Adipose tissue (tissue), 3 donors: ENCODE data around the gene MYBPC3. TPM values are rescaled to one million over a fixed set of nuclear protein-coding genes. Genes with fewer than 3 reads are reported as not detected.

ENCODE experiments used
- H3K27ac ChIP-seq: one replicate; pipeline ENCODE4 v1.5.1; 2013; ENCODE audit warnings: low read depth, low read length
- WGBS, 3 donors: extraction: QIAGEN DNeasy Blood & Tissue Kit; methylation state at CpG; one replicate each; pipeline ENCODE4 v1.1.7; 2013; 5-methylcytosine and 5-hydroxymethylcytosine counted together
- polyA plus RNA-seq, 3 donors: library from polyadenylated mRNA; stranded (reverse); fragments of 200-250 nt; gene quantifications; one replicate each; pipeline ENCODE4 v1.2.3, GENCODE V29; 2013
- donor health status: healthy with polysubstance abuse.
- donor health status: Bipolar disorder and iron deficiency.
- donor health status: healthy.

The MYBPC3 gene
- polyA plus RNA-seq, 3 donors = 0.07 to 3.1 (median 0.68) TPM

- WGBS, 3 donors = 64 to 83% (median 74%) methylated on average over 28 of the region's 28 CpGs
- H3K27ac ChIP-seq = peak overlapping the region; percentile 76
These were observed 36.4 kb upstream of the MYBPC3 start for GRCh38 chr11:47388697-47389576.

DNA sequence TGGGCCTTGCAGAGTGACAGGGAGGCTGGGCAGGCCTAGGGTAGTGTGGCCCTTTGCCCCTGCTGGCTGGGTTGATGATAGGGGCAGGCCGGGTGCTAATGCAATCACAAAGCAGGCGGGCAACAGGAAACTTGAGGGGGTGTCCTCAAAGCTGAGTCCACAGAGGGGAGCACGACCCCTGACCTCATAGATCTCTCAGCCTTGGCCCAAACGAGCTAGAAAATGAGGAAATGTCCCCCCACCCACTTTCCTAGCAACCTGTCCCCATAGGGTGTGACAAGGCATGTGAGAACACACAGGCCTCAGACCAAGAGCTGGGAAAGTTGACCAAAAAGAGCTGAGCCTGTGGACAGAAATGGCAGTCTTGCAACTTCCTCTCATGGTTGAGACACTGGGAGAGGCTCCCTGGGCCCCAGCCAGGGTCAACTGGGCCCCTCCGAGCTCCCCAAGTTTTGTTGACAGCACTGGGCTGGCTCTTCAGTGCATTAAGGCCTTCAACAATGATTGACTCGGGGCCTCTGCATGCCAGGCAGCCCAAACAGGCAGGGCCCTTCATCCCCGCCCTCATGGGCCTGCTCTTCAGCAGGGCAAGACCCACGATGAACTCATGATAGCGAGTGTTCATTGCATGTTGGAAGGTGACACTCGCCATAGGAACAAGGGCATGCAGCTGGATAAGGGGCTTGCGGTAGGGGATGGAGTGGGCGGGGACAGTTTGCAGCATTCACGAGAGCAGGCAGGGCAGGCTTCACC lies 35.6 kb upstream of the MYBPC3 start:
- WGBS, 3 donors = 60 to 77% (median 61%) methylated on average over 13 of the region's 13 CpGs
- peak overlapping the region; percentile 23 for H3K27ac ChIP-seq

DNA sequence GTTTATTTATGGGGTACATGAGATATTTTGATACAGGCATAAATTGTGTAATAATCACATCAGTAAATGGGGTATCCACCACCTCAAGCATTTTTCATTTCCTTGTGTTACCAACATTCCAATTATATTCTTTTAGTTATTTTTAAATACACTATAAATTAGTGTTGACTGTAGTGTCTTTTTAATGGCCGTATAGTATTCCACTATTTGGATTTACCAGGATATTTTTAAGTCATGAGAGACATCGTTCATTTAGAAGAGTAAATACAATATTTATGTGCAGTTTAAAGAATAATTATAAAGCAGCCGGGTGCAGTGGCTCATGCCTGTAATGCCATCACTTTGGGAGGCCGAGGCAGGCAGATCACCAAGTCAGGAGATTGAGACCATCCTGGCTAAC lies 32.0 kb upstream of the MYBPC3 start:
- no peak overlapping the region for H3K27ac ChIP-seq
- whole genome bisulfite sequencing, 3 donors = 91 to 97% (median 96%) methylated on average over 4 of the region's 4 CpGs

DNA sequence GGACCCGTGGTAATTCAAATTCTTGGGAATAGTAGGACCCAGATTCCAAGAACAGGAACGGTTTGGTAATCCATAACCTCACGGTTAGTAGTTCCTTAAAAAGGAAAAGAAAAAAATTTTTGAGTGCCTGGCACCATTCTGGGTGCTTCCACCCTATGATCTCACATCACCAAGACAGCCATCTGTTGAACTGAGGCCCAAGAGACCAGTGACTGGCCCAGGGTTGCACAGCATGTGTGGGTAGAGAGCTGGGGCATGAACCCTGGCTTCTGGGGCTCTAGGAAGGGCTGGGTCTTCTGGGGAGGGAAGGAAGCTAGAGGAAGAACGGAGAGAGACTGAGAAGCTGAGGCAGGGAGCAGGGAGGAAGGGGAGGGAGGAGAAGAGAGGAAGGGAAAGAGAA lies 30.6 kb upstream of the MYBPC3 start:
- 40 to 44% (median 42%) methylated on average over 4 of the region's 4 CpGs for WGBS, 3 donors
- H3K27ac ChIP-seq = no peak overlapping the region

DNA sequence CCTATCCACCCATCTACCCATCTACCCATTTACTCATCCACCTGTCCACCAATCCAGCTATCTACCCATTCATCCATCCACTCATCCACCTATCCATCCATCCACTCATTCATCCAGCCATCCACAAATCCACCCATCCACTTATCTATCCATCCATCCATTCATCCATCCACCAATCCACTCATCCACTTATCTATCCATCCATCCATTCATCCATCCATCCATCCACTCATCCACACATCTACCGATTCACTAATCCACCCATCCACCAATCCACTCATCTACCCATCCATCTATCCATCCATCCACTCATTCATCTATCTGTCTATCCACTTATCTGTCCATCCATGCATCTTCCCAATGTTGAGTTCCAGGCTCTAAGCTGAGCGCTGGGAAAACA lies 27.6 kb upstream of the MYBPC3 start:
- no peak overlapping the region for H3K27ac ChIP-seq

GRCh38 chr11:47379317-47379716 lies 26.8 kb upstream of the MYBPC3 start:
- whole genome bisulfite sequencing, 3 donors = 75 to 97% (median 91%) methylated on average over 2 of the region's 2 CpGs
- no peak overlapping the region for H3K27ac ChIP-seq

More for the DNA sequence above, 27.6 kb upstream of the MYBPC3 start:
- WGBS, 3 donors = 89 to 97% (median 97%) methylated on average over 2 of the region's 2 CpGs

GRCh38 chr11:47378836-47379170 lies 26.3 kb upstream of the MYBPC3 start:
- H3K27ac ChIP-seq = no peak overlapping the region

GRCh38 chr11:47378010-47378835 lies 25.7 kb upstream of the MYBPC3 start, which contains the start of gene SPI1:
Gene SPI1, minus strand, starts transcription at chr11:47378547. Its CDS starts 194 bp downstream, at chr11:47378353.
- peak within 1 kb of the TSS; percentile 80 for H3K27ac ChIP-seq
- WGBS, 3 donors = 49 to 76% (median 69%) methylated on average over 27 to 31 of the region's 31 CpGs

- peak overlapping the region; percentile 80 for H3K27ac ChIP-seq
- 57 to 84% (median 67%) methylated on average over 5 of the region's 5 CpGs for WGBS, 3 donors
These were observed 25.1 kb upstream of the MYBPC3 start for GRCh38 chr11:47377571-47378009.

DNA sequence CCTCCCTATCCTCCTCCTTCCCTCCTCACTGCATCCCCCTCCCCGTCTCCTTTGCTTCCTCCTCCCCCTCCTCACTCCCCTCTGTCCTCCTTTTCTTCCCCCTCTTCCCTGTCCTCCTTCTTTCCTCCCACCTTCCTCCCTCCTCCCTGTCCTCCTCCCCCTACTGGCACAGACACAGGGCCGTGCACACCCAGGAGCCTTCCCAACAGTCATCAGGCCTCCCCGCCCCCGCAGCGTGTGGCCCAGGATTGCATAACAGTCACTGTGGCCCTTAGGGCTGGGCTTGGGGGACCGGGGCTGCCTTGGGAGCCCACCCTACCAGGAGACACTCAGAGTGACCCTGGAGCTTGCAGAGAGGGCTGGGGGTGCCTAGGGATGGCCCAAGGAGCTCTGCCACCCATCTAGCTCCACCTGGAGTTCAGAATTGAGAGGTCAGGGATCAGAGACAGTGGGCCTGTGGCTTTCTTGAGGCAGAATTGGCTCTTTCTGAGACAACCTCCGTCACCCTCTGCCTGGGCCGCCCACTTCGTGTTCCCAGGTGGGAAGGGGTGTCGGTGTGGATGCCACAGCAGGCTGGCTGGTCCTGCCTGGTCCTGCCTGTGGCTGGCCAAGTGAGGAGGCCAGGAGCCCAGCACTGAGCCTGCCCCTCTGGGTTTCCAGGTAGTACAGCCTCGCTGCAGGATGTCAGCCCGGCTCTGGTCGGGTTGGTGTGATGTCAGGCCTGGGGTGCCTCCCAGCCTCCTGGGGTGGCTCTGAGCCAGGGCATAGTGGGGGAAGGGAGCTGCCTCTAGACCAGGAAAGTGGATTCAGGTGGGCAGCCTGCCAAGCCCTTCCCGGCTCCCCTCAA lies 24.2 kb upstream of the MYBPC3 start:
- WGBS, 3 donors = 46 to 65% (median 52%) methylated on average over 13 to 14 of the region's 14 CpGs

GRCh38 chr11:47376107-47376524 lies 23.6 kb upstream of the MYBPC3 start:
- 56 to 82% (median 72%) methylated on average over 8 of the region's 8 CpGs for WGBS, 3 donors
- no peak overlapping the region for H3K27ac ChIP-seq

More for the DNA sequence above, 24.2 kb upstream of the MYBPC3 start:
- no peak overlapping the region for H3K27ac ChIP-seq

- 82 to 88% (median 83%) methylated on average over 13 of the region's 13 CpGs for WGBS, 3 donors
- H3K27ac ChIP-seq = no peak overlapping the region
These were observed 23.1 kb upstream of the MYBPC3 start for GRCh38 chr11:47375546-47376085.

DNA sequence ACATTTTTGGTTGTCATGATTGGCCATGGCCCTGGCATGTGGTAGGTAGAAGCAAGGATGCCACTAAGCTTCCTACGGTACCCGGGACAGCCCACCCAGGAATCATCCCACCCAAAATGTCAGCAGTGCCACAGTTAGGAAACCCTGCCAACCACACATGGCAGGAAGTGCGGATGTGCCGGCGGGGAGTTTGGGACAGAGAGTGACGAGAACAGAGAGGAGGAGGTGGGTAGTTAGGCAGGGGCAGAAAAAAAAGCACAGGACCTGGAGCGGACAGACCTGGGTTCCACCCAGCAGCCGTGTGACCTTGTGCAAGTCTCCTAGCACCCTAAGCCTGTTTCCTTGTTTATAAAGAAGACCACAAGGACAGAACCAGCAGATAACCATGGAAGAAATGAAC lies 22.5 kb upstream of the MYBPC3 start:
- H3K27ac ChIP-seq = no peak overlapping the region
- WGBS, 3 donors = 47 to 82% (median 62%) methylated on average over 8 of the region's 8 CpGs

- 76 to 86% (median 79%) methylated on average over 5 of the region's 5 CpGs for WGBS, 3 donors
- H3K27ac ChIP-seq = no peak overlapping the region
These were observed 22.2 kb upstream of the MYBPC3 start for GRCh38 chr11:47374720-47375019.

DNA sequence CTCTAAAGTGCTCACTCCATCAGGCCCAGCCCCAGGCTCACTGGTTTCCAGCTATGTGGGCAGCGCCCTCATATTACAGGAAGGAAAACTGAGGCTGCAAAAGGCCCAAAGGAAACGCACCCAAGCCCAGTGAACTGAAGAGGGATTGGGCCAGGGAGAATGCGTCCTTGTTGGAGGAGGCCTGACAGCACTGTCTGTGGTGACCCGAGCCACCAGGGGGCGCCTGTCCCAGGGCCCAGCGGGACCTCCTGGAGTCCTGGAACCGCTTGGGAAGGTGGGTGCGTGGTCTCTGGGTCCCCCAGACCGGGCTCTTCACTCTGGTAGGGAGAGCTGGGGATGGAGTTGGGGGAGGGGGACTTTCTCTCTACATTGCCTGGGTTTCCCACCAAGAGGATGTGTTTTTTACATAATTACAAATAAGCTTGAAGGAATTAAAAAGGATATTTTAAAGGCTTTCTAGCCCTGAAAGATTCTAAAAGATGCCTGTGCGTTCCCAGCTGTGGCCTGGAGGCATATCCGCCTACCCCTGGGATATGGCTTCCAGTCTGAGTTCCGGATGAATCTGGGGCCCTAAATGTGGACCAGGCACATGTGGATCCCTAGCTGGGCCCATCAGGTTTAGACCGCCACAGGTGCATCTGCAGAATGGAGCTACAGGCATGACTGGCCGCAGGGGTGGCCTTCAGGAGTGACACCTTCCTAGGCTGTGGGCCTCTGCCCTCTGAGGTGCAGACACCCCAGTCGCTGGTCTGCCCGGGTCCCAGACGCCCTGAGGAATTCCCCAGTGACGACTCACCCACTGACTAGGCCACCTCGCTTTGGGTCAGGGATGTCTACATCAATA lies 21.6 kb upstream of the MYBPC3 start:
- no peak overlapping the region for H3K27ac ChIP-seq

GRCh38 chr11:47372422-47372821 lies 19.9 kb upstream of the MYBPC3 start:
- H3K27ac ChIP-seq = no peak overlapping the region
- 71 to 84% (median 80%) methylated on average over 7 of the region's 7 CpGs for WGBS, 3 donors

More for the DNA sequence above, 21.6 kb upstream of the MYBPC3 start:
- WGBS, 3 donors = 40 to 44% (median 44%) methylated on average over 19 of the region's 19 CpGs

DNA sequence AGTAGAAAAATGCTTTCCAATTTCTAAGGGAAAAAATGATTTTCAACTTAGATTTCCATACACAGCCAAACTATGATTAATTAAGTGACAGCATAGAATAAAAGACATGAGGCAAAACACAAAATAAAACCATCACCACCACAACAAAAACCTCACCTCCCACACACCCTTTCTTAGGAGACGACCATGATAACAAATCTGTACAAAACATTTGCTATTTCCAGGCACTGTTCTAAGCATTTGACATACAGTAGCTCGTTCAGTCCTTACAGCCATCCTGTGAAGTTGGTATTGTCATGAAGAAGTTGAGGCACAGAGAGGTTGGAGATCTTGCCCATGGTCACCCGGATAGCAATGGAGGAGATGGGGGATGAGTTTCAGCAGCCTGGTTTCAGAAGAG lies 17.2 kb upstream of the MYBPC3 start:
- WGBS, 3 donors = 50 to 59% (median 51%) methylated on average over 3 of the region's 3 CpGs
- H3K27ac ChIP-seq = no peak overlapping the region
